Smooth muscle cell (in vitro differentiated cells): Measurements from ENCODE around the gene KLK1. TPM values are rescaled to one million over a fixed set of nuclear protein-coding genes. Genes with fewer than 3 reads are reported as not detected.

Experiments used
- DNase-seq: peaks from one replicate; lab custom pipeline; 2025; ENCODE audit not compliant: unreplicated experiment; lab: John Stamatoyannopoulos, UW
- H2AFZ ChIP-seq: fragments of 200-600 bp; sonication (generic); 2 replicates; pipeline ENCODE4 v1.6.0; 2016; ENCODE audit warnings: antibody characterized with exemption, low read depth, mild to moderate bottlenecking
- H3F3A ChIP-seq: fragments of 200-600 bp; sonication (generic); 2 replicates; pipeline ENCODE4 v1.6.0; 2017; ENCODE audit warnings: antibody characterized with exemption, low read depth
- H3K27ac ChIP-seq: fragments of 200-600 bp; sonication (generic); 2 replicates; pipeline ENCODE4 v1.5.1; 2016; ENCODE audit warnings: low read depth, mild to moderate bottlenecking
- H3K27me3 ChIP-seq: fragments of 200-600 bp; sonication (generic); 2 replicates; pipeline ENCODE4 v1.6.1; 2016; ENCODE audit warnings: low read depth, mild to moderate bottlenecking
- H3K36me3 ChIP-seq: fragments of 200-600 bp; sonication (generic); 2 replicates; pipeline ENCODE4 v1.5.1; 2016; ENCODE audit warnings: low read depth
- H3K4me1 ChIP-seq: fragments of 200-600 bp; sonication (generic); 2 replicates; pipeline ENCODE4 v1.5.1; 2016; ENCODE audit warnings: low read depth
- H3K4me2 ChIP-seq: fragments of 200-600 bp; sonication (generic); 2 replicates; pipeline ENCODE4 v1.6.0; 2016; ENCODE audit warnings: mild to moderate bottlenecking
- H3K4me3 ChIP-seq: fragments of 200-600 bp; sonication (generic); 2 replicates; pipeline ENCODE4 v1.5.1; 2016; ENCODE audit warnings: mild to moderate bottlenecking
- H3K79me2 ChIP-seq: fragments of 200-600 bp; sonication (generic); 2 replicates; pipeline ENCODE4 v1.6.0; 2016; ENCODE audit warnings: low read depth, mild to moderate bottlenecking
- H3K9ac ChIP-seq: fragments of 200-600 bp; sonication (generic); 2 replicates; pipeline ENCODE4 v1.6.0; 2016; ENCODE audit warnings: low read depth
- H3K9me3 ChIP-seq: fragments of 200-600 bp; sonication (generic); replicated peaks from 2 replicates; pipeline ENCODE4 v1.5.1; 2016; ENCODE audit warnings: low read depth
- H4K20me1 ChIP-seq: fragments of 200-600 bp; sonication (generic); 2 replicates; pipeline ENCODE4 v1.6.0; 2016; ENCODE audit warnings: low read depth
- CTCF ChIP-seq: fragments of 200-600 bp; sonication (generic); IDR thresholded peaks from 2 replicates; pipeline ENCODE4 v1.5.1; 2017; ENCODE audit warnings: borderline replicate concordance, mild to moderate bottlenecking, antibody characterized with exemption; ENCODE audit not compliant: insufficient read depth, poor library complexity, severe bottlenecking
- whole genome bisulfite sequencing: methylation state at CpG from one replicate; pipeline ENCODE4 v1.1.7; 2016; ENCODE audit warnings: low lambda C conversion rate; 5-methylcytosine and 5-hydroxymethylcytosine counted together
- polyA plus RNA-seq: library from polyadenylated mRNA; unstranded; fragments of >200 nt; fragmentation: Nextera tagmentation; extraction: Ambion mirVana; gene quantifications from 2 replicates; pipeline ENCODE4 v1.2.1, GENCODE V29; 2016
- total RNA-seq: library from RNA; depleted of rRNA; stranded (reverse); fragments of >200 nt; gene quantifications from 2 replicates; pipeline ENCODE4 v1.2.3, GENCODE V29; 2014

KLK1 gene
- total and polyA plus RNA-seq, 2 experiments from 2014 or later = 0.85 TPM; not detected in 1

DNA sequence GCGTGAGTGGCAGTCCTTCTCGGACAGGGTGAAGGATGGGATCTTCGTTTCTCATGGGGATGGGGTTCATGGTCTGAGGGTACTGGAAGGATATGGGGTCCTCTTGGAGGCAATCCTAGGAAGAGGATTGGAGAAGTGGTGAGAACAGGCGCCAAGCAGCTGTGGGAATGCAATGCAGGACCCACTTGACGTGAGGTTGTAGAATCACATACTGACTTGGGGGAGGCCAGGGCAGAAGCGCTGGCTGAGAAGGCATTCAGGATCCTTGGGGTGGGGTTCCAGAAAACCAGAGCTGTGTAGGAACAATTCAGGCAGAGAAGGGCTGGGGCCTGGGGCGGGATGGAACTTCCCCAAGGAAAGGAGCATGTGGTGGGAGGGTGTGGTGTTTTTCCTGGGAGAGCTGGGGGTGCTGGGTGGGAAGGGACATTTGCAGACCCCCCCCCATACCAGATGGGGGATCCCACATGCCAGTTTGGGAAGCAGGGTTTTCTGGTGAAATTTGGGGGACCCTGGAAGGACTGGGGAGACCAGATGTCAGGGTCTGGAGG is 852 bp downstream of the KLK1 start:
- peaks cover 49% of the 10 kb centered on the region for H3K27me3 ChIP-seq
- no peaks in the 10 kb centered on the region for H3F3A ChIP-seq
- WGBS = 79% methylated on average over 7 of the region's 7 CpGs
- H2AFZ ChIP-seq = no peak overlapping the region
- no peaks in the 10 kb centered on the region for H4K20me1 ChIP-seq
- no peaks in the 10 kb centered on the region for H3K79me2 ChIP-seq
- no peak for DNase-seq
- H3K9ac ChIP-seq = no peak overlapping the region
- no peak overlapping the region for H3K4me3 ChIP-seq
- no peaks in the 10 kb centered on the region for H3K36me3 ChIP-seq
- H3K4me2 ChIP-seq = no peak overlapping the region
- no peaks in the 10 kb centered on the region for H3K9me3 ChIP-seq
- no peak overlapping the region for H3K27ac ChIP-seq
- no peaks in the 10 kb centered on the region for H3K4me1 ChIP-seq
- TF ChIP-seq CTCF = no peak

DNA sequence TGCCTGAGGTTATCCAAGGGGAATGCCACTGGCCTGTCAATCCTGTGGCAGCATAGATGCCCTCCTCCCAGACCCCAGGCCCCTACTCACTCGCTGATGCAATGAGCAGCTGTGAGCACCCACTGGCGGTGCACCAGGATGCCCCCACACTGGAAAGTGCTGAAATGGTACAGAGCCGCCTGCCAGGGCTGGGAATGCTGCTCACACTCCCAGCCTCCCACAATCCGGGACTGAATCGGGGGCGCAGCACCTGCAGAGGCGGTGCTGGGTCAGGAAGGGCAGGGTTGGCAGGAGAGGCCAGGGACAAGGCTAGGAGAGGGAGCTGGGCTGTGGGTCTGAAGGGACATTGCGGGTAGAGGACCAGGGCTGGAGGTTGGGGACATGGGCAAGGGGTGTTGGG is 2.0 kb downstream of the KLK1 start:
- Histone ChIP-seq H3K9me3 (no peaks in the 10 kb centered on the region), H3K4me2 (no peak overlapping the region), H3K27ac (no peak overlapping the region), H3K4me1 (no peaks in the 10 kb centered on the region), H3K79me2 (no peaks in the 10 kb centered on the region), H3K36me3 (no peaks in the 10 kb centered on the region), H3K27me3 (peaks cover 52% of the 10 kb centered on the region), H3F3A (no peaks in the 10 kb centered on the region), H3K4me3 (no peak overlapping the region), H2AFZ (no peak overlapping the region), H4K20me1 (no peaks in the 10 kb centered on the region), H3K9ac (no peak overlapping the region)
- WGBS = 83% methylated on average over 8 of the region's 8 CpGs
- no peak for DNase-seq
- no peak for TF ChIP-seq CTCF

- Histone ChIP-seq H2AFZ (no peak overlapping the region), H3K4me2 (peak overlapping the region; percentile 57)
These were observed 2.4 kb downstream of the KLK1 start for GRCh38 chr19:50821248-50821612.

More at GRCh38 chr19:50821248-50821612, 2.4 kb downstream of the KLK1 start:
- no peak for TF ChIP-seq CTCF
- WGBS = 92% methylated on average over 4 of the region's 4 CpGs
- H3K9me3 ChIP-seq = no peaks in the 10 kb centered on the region
- no peak for DNase-seq
- H3K4me1 ChIP-seq = no peaks in the 10 kb centered on the region
- peaks cover 53% of the 10 kb centered on the region for H3K27me3 ChIP-seq
- H3K36me3 ChIP-seq = no peaks in the 10 kb centered on the region
- no peaks in the 10 kb centered on the region for H3K79me2 ChIP-seq
- no peak overlapping the region for H3K27ac ChIP-seq
- no peak overlapping the region for H3K9ac ChIP-seq
- H4K20me1 ChIP-seq = no peaks in the 10 kb centered on the region
- no peak overlapping the region for H3K4me3 ChIP-seq
- no peaks in the 10 kb centered on the region for H3F3A ChIP-seq
